ENCODE data around the gene DESI2. TPM values are rescaled to one million over a fixed set of nuclear protein-coding genes. Genes with fewer than 3 reads are reported as not detected.
"Not testable (repeated sequence)": the region's sequence is repeated elsewhere in the genome, so short reads cannot be mapped to it uniquely, and the experiment has no call there.

DESI2 gene
- total RNA-seq, 1 donor from 2014 or later: 43.7 TPM

- no peaks in the 10 kb centered on the region for H3K9me3 ChIP-seq
- no peaks in the 10 kb centered on the region for H3K36me3 ChIP-seq
- ATAC-seq (no peak), DNase-seq (no peak)
- H3K4me3 ChIP-seq: peak overlapping the region; percentile 80
- intact Hi-C loops (cut with DNase I): no loop called here
- H3K4me1 ChIP-seq: peaks cover 61% of the 10 kb centered on the region
- peak overlapping the region; percentile 96 for H3K27ac ChIP-seq
- no peaks in the 10 kb centered on the region for H3K27me3 ChIP-seq (ENCODE audit: low read depth)
- TF ChIP-seq CTCF (IDR thresholded peaks at IDR 0.05): no peak
Measured at GRCh38 chr1:244654108-244655038, 1.4 kb downstream of the DESI2 start.

GRCh38 chr1:244655186-244655585, 2.3 kb downstream of the DESI2 start:
- no peak for TF ChIP-seq CTCF (IDR thresholded peaks at IDR 0.05)
- no peak for DNase-seq
- H3K36me3 ChIP-seq: no peaks in the 10 kb centered on the region
- no peaks in the 10 kb centered on the region for H3K27me3 ChIP-seq (ENCODE audit: low read depth)
- ATAC-seq: no peak
- intact Hi-C loops (cut with DNase I): no loop called here
- no peak overlapping the region for H3K27ac ChIP-seq
- peak overlapping the region; percentile 80 for H3K4me3 ChIP-seq
- H3K4me1 ChIP-seq: peaks cover 65% of the 10 kb centered on the region
- H3K9me3 ChIP-seq: no peaks in the 10 kb centered on the region

- Histone ChIP-seq H3K36me3 (no peaks in the 10 kb centered on the region), H3K27ac (peak overlapping the region; percentile 27), H3K27me3 (ENCODE audit: low read depth) (no peaks in the 10 kb centered on the region), H3K4me1 (peaks cover 62% of the 10 kb centered on the region), H3K4me3 (no peak overlapping the region), H3K9me3 (no peaks in the 10 kb centered on the region)
- no peak for TF ChIP-seq CTCF (IDR thresholded peaks at IDR 0.05)
- no peak for ATAC-seq
- no peak for DNase-seq
- intact Hi-C loops (cut with DNase I): no loop called here
Measured at GRCh38 chr1:244657421-244657820, 4.5 kb downstream of the DESI2 start.

- Histone ChIP-seq H3K27me3 (ENCODE audit: low read depth) (no peaks in the 10 kb centered on the region), H3K27ac (peak overlapping the region; percentile 51), H3K36me3 (no peaks in the 10 kb centered on the region), H3K4me1 (peaks cover 64% of the 10 kb centered on the region), H3K4me3 (no peak overlapping the region), H3K9me3 (no peaks in the 10 kb centered on the region)
- no peak for DNase-seq
- peak; percentile 83 to 84 for ATAC-seq
- TF ChIP-seq CTCF (IDR thresholded peaks at IDR 0.05): no peak
- intact Hi-C loops (cut with DNase I): no loop called here
Measured at GRCh38 chr1:244659694-244660093, 6.8 kb downstream of the DESI2 start.

- Histone ChIP-seq H3K27ac (no peak overlapping the region), H3K4me3 (no peak overlapping the region), H3K36me3 (no peaks in the 10 kb centered on the region), H3K27me3 (ENCODE audit: low read depth) (no peaks in the 10 kb centered on the region), H3K9me3 (no peaks in the 10 kb centered on the region), H3K4me1 (peaks cover 64% of the 10 kb centered on the region)
- no peak for ATAC-seq
- intact Hi-C loops (cut with DNase I): no loop called here
- no peak for DNase-seq
- TF ChIP-seq CTCF (IDR thresholded peaks at IDR 0.05): no peak
Measured at GRCh38 chr1:244660595-244660994, 7.7 kb downstream of the DESI2 start.

GRCh38 chr1:244661569-244662312, 8.8 kb downstream of the DESI2 start:
- ATAC-seq; H3K4me3 ChIP-seq; DNase-seq; H3K27me3 ChIP-seq (ENCODE audit: low read depth); intact Hi-C loops (cut with DNase I); H3K36me3 ChIP-seq; H3K27ac ChIP-seq; H3K9me3 ChIP-seq: not testable (repeated sequence)
- peaks cover 60% of the 10 kb centered on the region for H3K4me1 ChIP-seq

All from lower lobe of right lung (tissue), 2 donors.